HFFc6 (cell line): ENCODE measurements around the gene COX6B2. TPM values are rescaled to one million over a fixed set of nuclear protein-coding genes. Genes with fewer than 3 reads are reported as not detected.

Experiments used
- DNase-seq: peaks from one replicate; pipeline ENCODE4 v3.0.0-alpha.2; 2018
- H3K27ac Mint-ChIP-seq: 2 replicates; pipeline ENCODE4 v1.8.0; 2020; ENCODE audit warnings: mild to moderate bottlenecking, mixed read lengths
- H3K27me3 Mint-ChIP-seq: 2 replicates; pipeline ENCODE4 v1.8.0; 2021; ENCODE audit warnings: mild to moderate bottlenecking, moderate library complexity, mixed read lengths; ENCODE audit not compliant: insufficient read depth
- H3K36me3 Mint-ChIP-seq: 2 replicates; pipeline ENCODE4 v1.8.0; 2021; ENCODE audit warnings: low read depth, mixed read lengths
- H3K4me1 Mint-ChIP-seq: 2 replicates; pipeline ENCODE4 v1.8.0; 2020; ENCODE audit warnings: low read depth, mixed read lengths
- H3K4me3 Mint-ChIP-seq: 2 replicates; pipeline ENCODE4 v1.8.0; 2020; ENCODE audit warnings: mild to moderate bottlenecking, moderate library complexity, mixed read lengths
- H3K9me3 Mint-ChIP-seq: 2 replicates; pipeline ENCODE4 v1.8.0; 2020; ENCODE audit warnings: mild to moderate bottlenecking, mixed read lengths
- CTCF ChIP-seq: fragments of 200-600 bp; sonication (generic); IDR thresholded peaks from 2 replicates; pipeline ENCODE4 v1.5.0; 2021; ENCODE audit warnings: antibody characterized with exemption, mild to moderate bottlenecking
- total RNA-seq, 6 experiments: library from RNA; stranded (reverse); fragmentation: NEBNext Ultra II Directional; extraction: Animal tissue kit (Norgen Biotek cat#: 25700); gene quantifications; 2 replicates in 1 of 6; 3 replicates in 5 of 6; pipeline ENCODE4 v1.2.3, GENCODE V29; 2021

The COX6B2 gene
- total RNA-seq, 6 experiments from 2014 or later, result not detected

GRCh38 chr19:55345101-55345817 is 9.3 kb downstream of the COX6B2 start:
- Mint-ChIP-seq H3K4me3 (no peak overlapping the region), H3K4me1 (peaks cover 23% of the 10 kb centered on the region), H3K36me3 (no peaks in the 10 kb centered on the region; the same call in 1 of the 2 replicates), H3K27ac (no peak overlapping the region), H3K9me3 (no peaks in the 10 kb centered on the region), H3K27me3 (no peaks in the 10 kb centered on the region)
- no peak for TF ChIP-seq CTCF
- no peak for DNase-seq

- no peak for TF ChIP-seq CTCF
- H3K36me3 Mint-ChIP-seq, result no peaks in the 10 kb centered on the region; the same call in 1 of the 2 replicates
- peaks cover 23% of the 10 kb centered on the region for H3K4me1 Mint-ChIP-seq
- peaks cover 2% of the 10 kb centered on the region; the same call in 1 of the 2 replicates for H3K27me3 Mint-ChIP-seq
- H3K4me3 Mint-ChIP-seq, result no peak overlapping the region
- H3K27ac Mint-ChIP-seq, result no peak overlapping the region
- no peak for DNase-seq
- H3K9me3 Mint-ChIP-seq, result no peaks in the 10 kb centered on the region
Measured at GRCh38 chr19:55344444-55344843, 10.1 kb downstream of the COX6B2 start.

GRCh38 chr19:55341595-55342531 is 12.7 kb downstream of the COX6B2 start:
- Mint-ChIP-seq H3K4me1 (peaks cover 33% of the 10 kb centered on the region), H3K27me3 (peaks cover 6% of the 10 kb centered on the region), H3K9me3 (no peaks in the 10 kb centered on the region), H3K27ac (peak overlapping the region; percentile 60), H3K36me3 (no peaks in the 10 kb centered on the region; the same call in 1 of the 2 replicates), H3K4me3 (peak overlapping the region; percentile 60)
- TF ChIP-seq CTCF, result no peak
- DNase-seq, result no peak

DNA sequence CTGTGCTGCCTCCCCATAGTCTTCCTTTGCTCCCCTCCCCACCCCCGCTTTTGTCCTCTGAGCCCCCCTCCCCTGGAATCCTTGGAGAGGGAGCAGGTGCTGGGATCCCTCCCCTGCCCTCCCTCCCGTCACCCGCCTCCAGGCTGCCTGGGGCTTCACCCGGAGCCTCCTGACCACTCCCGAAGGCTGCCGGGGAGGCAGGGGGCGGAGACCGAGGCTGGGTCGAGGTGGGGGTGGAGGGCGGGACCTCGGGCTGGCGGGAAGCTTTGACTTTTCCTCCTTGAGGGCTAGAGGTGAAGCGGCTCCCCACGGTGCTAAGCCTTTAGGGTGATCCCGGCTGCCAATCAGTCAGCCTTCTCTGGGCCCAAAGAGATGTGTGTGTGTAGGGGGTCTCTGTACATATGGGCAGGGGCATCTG is 13.3 kb downstream of the COX6B2 start:
- TF ChIP-seq CTCF, result no peak
- peak overlapping the region; percentile 91 for H3K4me3 Mint-ChIP-seq
- H3K36me3 Mint-ChIP-seq, result no peaks in the 10 kb centered on the region; the same call in 1 of the 2 replicates
- no peaks in the 10 kb centered on the region for H3K9me3 Mint-ChIP-seq
- DNase-seq, result peak; percentile 41
- peaks cover 33% of the 10 kb centered on the region for H3K4me1 Mint-ChIP-seq
- peak overlapping the region; percentile 100 for H3K27ac Mint-ChIP-seq
- H3K27me3 Mint-ChIP-seq, result peaks cover 7% of the 10 kb centered on the region

DNA sequence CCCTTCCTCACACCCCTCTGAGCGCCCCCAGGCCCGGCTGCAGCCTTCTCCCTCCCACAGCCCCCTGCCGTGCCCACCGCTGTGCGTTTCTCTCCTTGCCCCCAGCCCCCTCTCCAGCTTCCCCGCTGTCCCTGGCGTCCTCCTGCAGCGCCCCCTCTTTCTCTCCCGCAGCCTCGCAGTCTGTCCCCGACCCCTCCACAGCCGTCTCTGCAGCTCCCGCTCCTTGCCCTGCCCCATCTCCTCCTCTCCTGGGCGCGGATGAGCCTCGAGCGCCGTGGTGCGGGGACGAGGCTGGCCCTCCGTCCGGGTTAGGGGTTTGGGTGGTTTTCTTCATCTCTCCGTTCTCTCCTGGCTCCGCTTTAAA is 13.8 kb downstream of the COX6B2 start:
- TF ChIP-seq CTCF, result peak; percentile 51
- DNase-seq, result no peak
- H3K27me3 Mint-ChIP-seq, result peaks cover 7% of the 10 kb centered on the region
- H3K4me1 Mint-ChIP-seq, result peaks cover 33% of the 10 kb centered on the region
- H3K9me3 Mint-ChIP-seq, result no peaks in the 10 kb centered on the region
- H3K36me3 Mint-ChIP-seq, result no peaks in the 10 kb centered on the region; the same call in 1 of the 2 replicates
- peak overlapping the region; percentile 100; the same call in 1 of the 2 replicates for H3K27ac Mint-ChIP-seq
- peak overlapping the region; percentile 91 for H3K4me3 Mint-ChIP-seq
